ENCODE data around the gene RGS9.
"Not testable (repeated sequence)": the region's sequence is repeated elsewhere in the genome, so short reads cannot be mapped to it uniquely, and the experiment has no call there.

Gene RGS9

DNA sequence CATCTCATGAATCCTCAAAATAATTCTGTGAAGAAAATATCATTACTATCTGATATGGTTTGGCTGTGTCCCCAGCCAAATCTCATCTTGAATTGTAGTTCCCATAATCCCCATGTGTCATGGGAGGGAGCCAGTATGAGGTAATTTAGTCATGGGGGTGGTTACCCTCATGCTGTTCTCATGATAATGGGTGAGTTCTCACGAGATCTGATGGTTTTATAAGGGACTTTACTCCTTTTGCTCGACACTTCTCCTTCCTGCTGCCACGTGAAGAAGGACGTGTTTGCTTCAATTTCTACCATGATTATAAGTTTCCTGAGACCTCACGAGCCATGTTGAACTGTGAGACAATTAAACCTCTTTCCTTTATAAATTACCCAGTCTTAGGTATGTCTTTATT, 20.7 kb upstream of the RGS9 start:
- DNase-seq, result not testable (repeated sequence)

- no peak for DNase-seq
Observed at GRCh38 chr17:65117384-65118035, 19.7 kb upstream of the RGS9 start.

DNA sequence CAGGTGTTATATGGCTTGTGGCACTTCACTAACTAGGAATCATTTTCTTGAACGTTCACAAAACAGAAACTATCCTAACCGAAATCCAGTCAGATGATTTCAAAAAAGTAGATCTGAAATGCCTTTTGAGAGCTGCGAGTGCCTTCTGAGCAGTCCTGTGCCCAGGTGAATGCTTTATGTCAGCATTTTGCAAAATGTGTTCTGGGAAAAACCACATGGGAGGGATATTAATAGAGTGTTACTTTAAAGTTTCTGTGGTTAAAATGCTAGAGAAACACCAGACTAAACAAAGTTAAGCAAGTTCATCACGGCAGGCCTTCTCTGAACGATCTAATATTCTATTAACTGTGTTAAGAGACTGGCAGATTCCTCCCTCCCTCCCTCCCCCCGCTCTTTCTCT, 15.8 kb upstream of the RGS9 start:
- no peak for DNase-seq

DNA sequence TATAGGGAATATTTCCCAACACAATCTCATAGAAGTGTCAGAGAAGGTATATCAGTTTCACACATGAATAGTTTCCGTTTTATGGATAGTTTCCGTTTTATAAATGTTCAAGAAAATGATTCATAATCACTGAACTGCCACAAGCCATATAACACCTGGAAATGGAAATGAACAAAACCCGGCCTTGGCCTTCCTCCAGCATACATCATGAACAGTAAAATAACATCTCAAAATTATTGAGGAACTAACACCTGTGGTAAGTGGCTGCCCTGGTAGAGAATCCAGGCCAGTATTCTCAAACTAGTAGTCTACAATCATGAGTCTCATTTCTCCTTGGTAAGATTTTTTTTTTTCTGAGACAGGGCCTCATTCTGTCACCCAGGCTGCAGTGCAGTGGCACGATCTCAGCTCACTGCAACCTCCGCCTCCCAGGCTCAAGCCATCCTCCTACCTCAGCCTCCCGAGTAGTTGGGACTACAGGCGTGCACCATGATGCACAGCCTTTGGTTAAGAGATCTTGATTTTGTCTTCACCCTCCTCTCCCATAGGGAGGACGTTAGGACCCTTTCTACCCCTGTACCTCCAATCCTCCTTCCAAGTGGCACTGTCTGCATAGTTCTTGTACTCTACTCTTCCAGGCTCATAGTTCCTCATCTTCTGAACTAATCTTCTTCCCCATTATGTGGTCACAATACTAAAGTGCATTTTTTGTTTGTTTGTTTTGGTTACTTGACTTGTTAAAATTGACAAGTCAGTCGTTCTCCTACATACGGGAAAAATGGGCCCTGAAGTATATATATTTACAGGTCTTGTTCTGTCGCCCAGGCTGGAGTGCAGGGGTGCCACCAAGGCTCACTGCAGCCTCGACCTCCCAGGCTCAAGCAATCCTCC, 15.0 kb upstream of the RGS9 start:
- DNase-seq, result no peak

GRCh38 chr17:65122836-65123756, 14.1 kb upstream of the RGS9 start:
- DNase-seq, result peak; percentile 68 to 81

DNA sequence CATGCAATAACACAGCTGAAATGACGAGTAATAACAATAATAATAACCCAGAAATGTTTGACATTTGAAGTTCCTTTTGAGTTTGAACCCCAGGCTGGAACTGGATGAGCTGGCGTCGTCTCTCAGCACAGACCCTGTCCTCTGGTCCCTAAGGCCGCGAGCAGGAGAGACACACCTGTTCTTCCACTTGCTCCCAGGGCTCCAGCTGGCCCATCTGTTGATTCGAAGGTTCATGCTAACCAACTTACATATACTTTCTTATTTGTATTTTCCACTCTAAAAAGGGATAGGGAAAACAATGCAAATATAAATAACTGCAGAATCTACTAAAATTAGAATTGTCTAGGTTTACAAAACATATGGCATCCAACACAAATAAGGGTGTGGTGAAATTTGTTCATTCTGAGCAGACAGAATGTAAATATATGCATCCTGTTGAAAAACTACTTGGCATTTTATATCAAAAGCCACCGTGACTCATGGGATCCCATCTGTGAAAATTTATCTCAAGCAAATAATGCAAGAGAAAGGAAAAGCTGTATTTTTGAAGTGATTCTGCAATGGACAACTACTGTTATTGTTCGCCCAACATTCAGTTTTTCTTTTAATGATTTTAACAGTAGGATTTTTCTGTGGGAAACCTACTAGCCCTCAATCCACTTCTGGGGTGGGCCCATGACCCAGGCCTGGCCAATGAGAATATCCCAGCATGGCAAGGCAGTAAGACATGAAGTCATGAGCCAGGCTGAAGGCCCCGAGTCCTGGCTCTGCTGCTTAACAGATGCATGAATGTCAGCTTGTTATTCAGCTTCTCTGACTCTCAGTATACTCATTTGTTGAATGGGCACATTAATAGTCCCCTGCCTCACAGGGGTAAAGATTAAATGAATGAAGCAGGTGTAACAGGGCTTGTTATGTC, 13.2 kb upstream of the RGS9 start:
- no peak for DNase-seq

GRCh38 chr17:65130832-65131231, 6.3 kb upstream of the RGS9 start:
- no peak for DNase-seq

DNA sequence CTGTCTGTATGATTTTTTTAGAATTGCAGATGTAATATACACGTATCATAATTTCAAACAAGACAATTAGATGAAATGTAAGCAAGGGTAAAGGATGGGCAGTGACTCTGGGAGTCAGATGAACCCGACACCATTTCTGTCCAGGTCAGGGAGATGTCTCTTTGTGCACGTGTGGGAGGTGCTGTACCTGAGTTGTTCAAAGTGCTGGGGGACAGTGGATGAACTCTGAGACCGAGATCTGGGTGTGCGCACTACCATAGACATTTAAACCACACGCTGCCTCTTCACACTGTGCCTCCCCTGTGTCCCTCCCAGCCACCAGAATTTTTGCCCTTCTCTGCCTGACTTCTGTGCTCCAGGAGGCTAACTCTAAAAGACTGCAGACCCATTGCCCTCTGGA, 5.9 kb upstream of the RGS9 start:
- no peak for DNase-seq

GRCh38 chr17:65131946-65132345, 5.2 kb upstream of the RGS9 start:
- DNase-seq, result no peak

DNA sequence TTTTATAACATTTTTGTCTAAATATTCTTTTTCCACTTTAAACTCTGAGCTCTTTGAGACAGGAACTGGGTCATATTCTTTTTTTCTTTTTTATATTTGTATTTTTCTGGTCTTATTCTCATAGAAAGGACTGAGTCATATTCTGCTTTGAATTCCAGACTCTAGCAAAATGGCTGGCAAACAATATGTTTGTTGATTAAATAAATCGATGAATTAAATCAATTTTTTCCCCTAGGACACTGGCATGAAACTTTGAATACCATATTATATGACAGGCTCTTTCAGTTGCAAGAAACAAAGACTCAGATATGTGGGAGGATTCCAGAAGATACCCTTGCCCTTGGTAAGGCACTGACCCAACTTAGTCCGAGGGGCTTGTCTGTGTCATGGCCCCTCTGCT, 3.1 kb upstream of the RGS9 start:
- no peak for DNase-seq

DNA sequence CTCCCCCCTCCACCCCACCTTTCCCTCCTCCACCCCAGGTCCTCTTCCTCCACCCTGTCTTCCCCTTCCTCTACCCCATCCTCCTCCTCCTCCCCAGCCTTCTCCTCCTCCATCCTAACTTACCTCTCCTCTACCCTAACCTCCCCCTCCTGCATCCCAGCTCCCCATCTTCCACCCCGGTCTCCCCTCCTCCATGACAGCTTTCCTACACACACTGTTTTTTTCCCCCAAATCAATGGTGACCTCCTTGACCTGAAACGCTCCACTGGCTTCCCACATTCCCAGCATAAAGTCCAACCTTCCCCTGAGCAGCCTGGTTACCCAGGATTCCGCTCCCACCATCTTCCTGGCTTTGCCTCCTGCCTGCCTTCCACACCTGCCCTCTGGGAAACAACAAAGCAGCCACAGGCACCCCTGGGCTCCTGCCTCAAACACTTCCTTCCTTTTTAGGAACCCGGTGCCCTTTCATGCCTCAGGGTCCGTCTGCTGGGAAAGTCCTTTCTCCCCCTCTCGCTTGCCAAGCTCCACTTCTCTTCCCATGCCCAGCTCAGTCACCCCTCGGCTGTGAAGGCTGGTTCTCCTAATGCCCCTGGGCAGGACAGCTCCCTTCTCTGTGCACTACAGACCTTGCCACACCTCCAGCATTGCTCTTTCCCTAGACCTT, 2.1 kb downstream of the RGS9 start:
- no peak for DNase-seq

DNA sequence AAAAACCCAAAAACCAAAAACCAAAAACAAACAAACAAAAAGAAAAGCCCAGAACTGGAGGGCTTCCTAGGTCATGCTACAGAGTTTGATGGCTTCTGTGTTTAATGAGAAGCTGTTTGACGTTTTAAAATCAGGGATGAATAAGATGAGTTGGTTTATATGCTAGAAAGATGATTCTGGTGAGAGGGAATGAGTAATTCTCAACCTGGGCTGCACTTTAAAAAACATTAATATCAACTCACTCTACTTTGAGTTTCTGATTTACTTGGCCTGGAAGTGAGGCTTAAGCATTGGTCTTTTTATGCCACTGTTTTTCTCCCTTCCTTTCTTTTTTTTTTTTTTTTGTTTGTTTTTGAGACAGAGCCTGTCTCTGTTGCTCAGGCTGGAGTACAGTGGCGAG, 5.1 kb downstream of the RGS9 start:
- no peak for DNase-seq

GRCh38 chr17:65143889-65144604, 6.9 kb downstream of the RGS9 start:
- no peak for DNase-seq

DNA sequence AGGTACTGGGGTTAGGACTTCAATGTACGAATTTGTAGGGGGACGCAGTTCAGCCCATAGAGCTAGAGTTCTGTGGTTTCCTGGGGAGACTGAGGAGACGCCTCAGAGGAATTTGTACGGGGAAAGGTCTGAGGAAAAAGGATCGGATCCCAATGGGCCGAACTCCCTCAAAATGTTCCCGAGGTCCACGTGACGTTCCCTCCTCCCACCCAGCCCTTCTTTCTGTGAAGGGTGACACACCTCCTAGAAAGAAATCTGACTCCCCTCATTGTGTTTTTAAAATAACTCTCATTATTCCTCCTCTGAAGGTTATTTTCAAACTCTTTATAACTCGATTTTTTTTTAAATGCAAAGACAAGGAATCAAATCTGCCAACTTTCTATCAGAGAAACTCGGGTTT, 8.6 kb downstream of the RGS9 start:
- no peak for DNase-seq

GRCh38 chr17:65147955-65148354, 10.8 kb downstream of the RGS9 start:
- DNase-seq, result no peak

GRCh38 chr17:65154770-65155589, 17.8 kb downstream of the RGS9 start:
- no peak for DNase-seq

DNA sequence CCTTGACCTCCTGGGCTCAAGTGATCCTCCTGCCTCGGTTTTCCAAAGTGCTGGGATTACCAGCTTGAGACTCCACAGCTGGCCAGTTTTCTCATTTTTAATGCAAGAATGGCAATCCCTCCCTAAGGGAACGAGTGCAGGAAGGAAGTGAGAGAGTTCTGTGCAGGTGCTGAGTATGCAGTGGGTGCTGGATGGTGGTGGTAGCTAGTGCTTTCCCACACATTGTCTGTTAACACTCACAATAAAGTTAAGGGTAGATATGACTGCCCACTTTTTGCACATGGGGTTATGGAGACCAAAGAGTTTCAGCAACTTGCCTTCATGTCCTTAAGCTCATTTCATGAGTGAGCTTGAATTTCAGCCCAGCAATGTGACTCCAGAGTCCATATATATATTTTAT, 18.5 kb downstream of the RGS9 start:
- no peak for DNase-seq

DNA sequence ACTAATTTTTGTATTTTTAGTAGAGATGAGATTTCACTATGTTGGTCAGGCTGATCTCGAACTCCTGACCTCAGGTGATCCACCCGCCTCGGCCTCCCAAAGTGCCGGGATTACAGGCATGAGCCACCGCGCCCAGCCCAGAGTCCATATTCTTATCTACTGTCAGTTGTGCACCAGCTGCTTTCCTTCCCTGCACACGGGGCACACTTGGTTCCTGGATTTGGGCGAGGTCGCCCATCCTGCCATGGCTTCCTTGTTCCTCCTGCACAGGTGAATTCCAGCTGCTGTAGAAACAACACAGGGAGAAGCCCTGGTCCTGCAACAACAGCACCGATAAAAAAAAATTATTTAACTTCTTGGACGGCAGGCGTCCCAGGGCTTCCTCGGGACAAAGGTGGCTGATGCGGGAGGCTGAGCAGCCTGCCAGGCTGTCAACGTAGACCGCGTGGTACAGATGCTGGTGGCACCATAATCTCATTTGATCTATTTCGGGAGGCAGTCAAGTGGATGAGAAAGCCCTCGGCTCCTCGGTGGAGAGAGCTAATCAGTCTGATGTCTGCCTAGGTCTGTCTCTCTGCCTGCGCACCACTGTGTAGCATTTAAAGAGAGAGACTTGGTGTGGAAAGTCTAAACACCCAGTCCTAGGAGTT, 19.1 kb downstream of the RGS9 start:
- DNase-seq, result no peak

- DNase-seq, result no peak
Observed at GRCh38 chr17:65156835-65157565, 19.8 kb downstream of the RGS9 start.

All from stimulated activated CD4-positive, alpha-beta T cell treated with anti-CD3 and anti-CD28 coated beads, Interleukin-4, amount 100 ng/mL, for 4 hours (primary cell).